ENCODE results near the gene CD40. TPM values are rescaled to one million over a fixed set of nuclear protein-coding genes. Genes with fewer than 3 reads are reported as not detected.

CD40 gene
- total RNA-seq, 5 donors from 2014 or later (not counting 1 experiment from before 2014, with no cell fraction given) = 1.5 to 9.6 (median 5.9) TPM

GRCh38 chr20:46084805-46085178 lies 33.3 kb upstream of the CD40 start:
- Mint-ChIP-seq H3K9me3 (no peaks in the 10 kb centered on the region), H3K27me3 (no peaks in the 10 kb centered on the region), H3K27ac (no peak overlapping the region), H3K36me3 (no peaks in the 10 kb centered on the region), H3K4me3 (peak overlapping the region in 1 of 3 donors; percentile 90), H3K4me1 (peaks cover 71 to 84% (median 80%) of the 10 kb centered on the region in 3 donors)
- DNase-seq (no peak), ATAC-seq (replicated peaks in 1 of 4) (no peak)
- H3K27ac ChIP-seq (ENCODE audit: low read length) = no peak overlapping the region
- no peaks in the 10 kb centered on the region for H3K9me3 ChIP-seq
- H3K27me3 ChIP-seq (replicated peaks in 1 of 2; ENCODE audit: control insufficient read depth in 2 of 2, extremely low read depth in 1 of 2, insufficient read depth in 2 of 2, low read length in 1 of 2) = no peaks in the 10 kb centered on the region
- H3K4me1 ChIP-seq (ENCODE audit: control insufficient read depth in 1 of 2, extremely low read depth in 1 of 2, insufficient read depth in 2 of 2, low read length in 2 of 2) = peaks cover 21 to 38% of the 10 kb centered on the region in 2 experiments
- H3K36me3 ChIP-seq (ENCODE audit: control insufficient read depth in 2 of 2, extremely low read depth in 1 of 2, insufficient read depth in 1 of 2, low read length in 1 of 2) = no peaks in the 10 kb centered on the region
- POLR2A ChIA-PET = no interaction called here
- CTCF ChIA-PET = interaction anchor here in 1 of 2 donors (0.6 to 0.7 kb wide), 3 partner anchors 62 to 166 kb away, joined by 3 read pairs; no protein-coding TSS in a partner anchor
- no peak overlapping the region for H3K4me3 ChIP-seq (ENCODE audit: control insufficient read depth in 1 of 2, extremely low read depth in 1 of 2, low read length in 1 of 2)
- WGBS (ENCODE audit: insufficient coverage) = 89% methylated on average over 3 of the region's 3 CpGs

GRCh38 chr20:46085179-46085851 lies 32.8 kb upstream of the CD40 start:
- no peak overlapping the region for H3K4me3 ChIP-seq (ENCODE audit: control insufficient read depth in 1 of 2, extremely low read depth in 1 of 2, low read length in 1 of 2)
- ChIA-PET CTCF (interaction anchor here in 1 of 2 donors (0.7 kb wide), 1 partner anchor 166 kb away, joined by 3 read pairs; no protein-coding TSS in a partner anchor), POLR2A (interaction anchor here in 1 of 2 donors (0.6 kb wide), 1 partner anchor 151 kb away, joined by 4 read pairs; the partner anchor contains the start of gene PCIF1)
- H3K36me3 Mint-ChIP-seq = no peaks in the 10 kb centered on the region
- H3K9me3 ChIP-seq = no peaks in the 10 kb centered on the region
- no peaks in the 10 kb centered on the region for H3K9me3 Mint-ChIP-seq
- peak overlapping the region in 1 of 3 donors; percentile 90 for H3K4me3 Mint-ChIP-seq
- no peak overlapping the region for H3K27ac Mint-ChIP-seq
- 100% methylated on average over 1 of the region's 4 CpGs for WGBS (ENCODE audit: insufficient coverage)
- H3K4me1 Mint-ChIP-seq = peaks cover 76 to 85% (median 85%) of the 10 kb centered on the region in 3 donors
- H3K27me3 ChIP-seq (replicated peaks in 1 of 2; ENCODE audit: control insufficient read depth in 2 of 2, extremely low read depth in 1 of 2, insufficient read depth in 2 of 2, low read length in 1 of 2) = no peaks in the 10 kb centered on the region
- H3K4me1 ChIP-seq (ENCODE audit: control insufficient read depth in 1 of 2, extremely low read depth in 1 of 2, insufficient read depth in 2 of 2, low read length in 2 of 2) = peaks cover 22 to 39% of the 10 kb centered on the region in 2 experiments
- H3K27ac ChIP-seq (ENCODE audit: low read length) = no peak overlapping the region
- DNase-seq (no peak), ATAC-seq (replicated peaks in 1 of 4) (no peak)
- H3K27me3 Mint-ChIP-seq = no peaks in the 10 kb centered on the region
- no peaks in the 10 kb centered on the region for H3K36me3 ChIP-seq (ENCODE audit: control insufficient read depth in 2 of 2, extremely low read depth in 1 of 2, insufficient read depth in 1 of 2, low read length in 1 of 2)

GRCh38 chr20:46087161-46087560 lies 31.0 kb upstream of the CD40 start:
- no peaks in the 10 kb centered on the region for H3K27me3 ChIP-seq (replicated peaks in 1 of 2; ENCODE audit: control insufficient read depth in 2 of 2, extremely low read depth in 1 of 2, insufficient read depth in 2 of 2, low read length in 1 of 2)
- Mint-ChIP-seq H3K4me3 (peak overlapping the region; percentile 22 to 90 (median 45)), H3K27me3 (no peaks in the 10 kb centered on the region), H3K4me1 (peaks cover 76 to 78% (median 77%) of the 10 kb centered on the region in 3 donors), H3K36me3 (no peaks in the 10 kb centered on the region), H3K9me3 (no peaks in the 10 kb centered on the region), H3K27ac (no peak overlapping the region)
- ChIA-PET CTCF (interaction anchor here (0.6 to 1.6 kb wide), 3 partner anchors 65 to 299 kb away, joined by 3 to 4 read pairs (median 3); no protein-coding TSS in a partner anchor), POLR2A (no interaction called here)
- ATAC-seq (replicated peaks in 1 of 4) (no peak), DNase-seq (peak in 1 of 35 experiments; percentile 17)
- no peak overlapping the region for H3K4me3 ChIP-seq (ENCODE audit: control insufficient read depth in 1 of 2, extremely low read depth in 1 of 2, low read length in 1 of 2)
- H3K4me1 ChIP-seq (ENCODE audit: control insufficient read depth in 1 of 2, extremely low read depth in 1 of 2, insufficient read depth in 2 of 2, low read length in 2 of 2) = peaks cover 25 to 41% of the 10 kb centered on the region in 2 experiments
- H3K36me3 ChIP-seq (ENCODE audit: control insufficient read depth in 2 of 2, extremely low read depth in 1 of 2, insufficient read depth in 1 of 2, low read length in 1 of 2) = no peaks in the 10 kb centered on the region
- no peak overlapping the region for H3K27ac ChIP-seq (ENCODE audit: low read length)
- no peaks in the 10 kb centered on the region for H3K9me3 ChIP-seq
- 100% methylated on average over 1 of the region's 8 CpGs for WGBS (ENCODE audit: insufficient coverage)

GRCh38 chr20:46088409-46089166 lies 29.5 kb upstream of the CD40 start:
- H3K27me3 ChIP-seq (replicated peaks in 1 of 2; ENCODE audit: control insufficient read depth in 2 of 2, extremely low read depth in 1 of 2, insufficient read depth in 2 of 2, low read length in 1 of 2) = no peaks in the 10 kb centered on the region
- H3K4me1 ChIP-seq (ENCODE audit: control insufficient read depth in 1 of 2, extremely low read depth in 1 of 2, insufficient read depth in 2 of 2, low read length in 2 of 2) = peaks cover 25 to 32% of the 10 kb centered on the region in 2 experiments
- Mint-ChIP-seq H3K36me3 (no peaks in the 10 kb centered on the region), H3K27me3 (no peaks in the 10 kb centered on the region), H3K9me3 (no peaks in the 10 kb centered on the region), H3K4me3 (peak overlapping the region; percentile 86 to 90 (median 87)), H3K27ac (peak overlapping the region in 1 of 2 donors; percentile 76), H3K4me1 (peaks cover 62 to 64% (median 63%) of the 10 kb centered on the region in 3 donors)
- H3K27ac ChIP-seq (ENCODE audit: low read length) = peak overlapping the region; percentile 68
- H3K36me3 ChIP-seq (ENCODE audit: control insufficient read depth in 2 of 2, extremely low read depth in 1 of 2, insufficient read depth in 1 of 2, low read length in 1 of 2) = no peaks in the 10 kb centered on the region
- ChIA-PET POLR2A (interaction anchor here (0.6 to 1.3 kb wide), 3 partner anchors 10 to 152 kb away, joined by 3 to 5 read pairs (median 3); no protein-coding TSS in a partner anchor), CTCF (interaction anchor here in 1 of 2 donors (1.1 to 1.6 kb wide), 3 partner anchors 66 to 118 kb away, joined by 3 to 5 read pairs (median 4); no protein-coding TSS in a partner anchor)
- no peak for ATAC-seq (replicated peaks in 1 of 4)
- peak overlapping the region; percentile 90 to 96 for H3K4me3 ChIP-seq (ENCODE audit: control insufficient read depth in 1 of 2, extremely low read depth in 1 of 2, low read length in 1 of 2)
- H3K9me3 ChIP-seq = no peaks in the 10 kb centered on the region
- peak in 4 of 35 experiments; percentile 4 to 24 (median 7) for DNase-seq
- WGBS (ENCODE audit: insufficient coverage) = 3% methylated on average over 16 of the region's 22 CpGs

GRCh38 chr20:46089167-46089416 lies 29.0 kb upstream of the CD40 start:
- peaks cover 58 to 59% (median 58%) of the 10 kb centered on the region in 3 donors for H3K4me1 Mint-ChIP-seq
- ATAC-seq (replicated peaks in 1 of 4) (peak in 2 of 4 experiments; percentile 32 to 47), DNase-seq (peak in 15 of 35 experiments; percentile 3 to 51 (median 28))
- no peaks in the 10 kb centered on the region for H3K27me3 ChIP-seq (replicated peaks in 1 of 2; ENCODE audit: control insufficient read depth in 2 of 2, extremely low read depth in 1 of 2, insufficient read depth in 2 of 2, low read length in 1 of 2)
- H3K36me3 ChIP-seq (ENCODE audit: control insufficient read depth in 2 of 2, extremely low read depth in 1 of 2, insufficient read depth in 1 of 2, low read length in 1 of 2) = no peaks in the 10 kb centered on the region
- H3K9me3 ChIP-seq = no peaks in the 10 kb centered on the region
- H3K4me1 ChIP-seq (ENCODE audit: control insufficient read depth in 1 of 2, extremely low read depth in 1 of 2, insufficient read depth in 2 of 2, low read length in 2 of 2) = peaks cover 25 to 32% of the 10 kb centered on the region in 2 experiments
- no peaks in the 10 kb centered on the region for H3K27me3 Mint-ChIP-seq
- H3K27ac ChIP-seq (ENCODE audit: low read length) = peak overlapping the region; percentile 68
- H3K9me3 Mint-ChIP-seq = no peaks in the 10 kb centered on the region
- POLR2A ChIA-PET = interaction anchor here in 1 of 2 donors (1.3 kb wide), 1 partner anchor 152 kb away, joined by 5 read pairs; no protein-coding TSS in a partner anchor
- H3K36me3 Mint-ChIP-seq = no peaks in the 10 kb centered on the region
- under 1% methylated on average over 31 of the region's 31 CpGs for WGBS (ENCODE audit: insufficient coverage)
- peak overlapping the region; percentile 90 to 96 for H3K4me3 ChIP-seq (ENCODE audit: control insufficient read depth in 1 of 2, extremely low read depth in 1 of 2, low read length in 1 of 2)
- H3K4me3 Mint-ChIP-seq = peak overlapping the region; percentile 86 to 90 (median 87)
- peak overlapping the region; percentile 78 to 86 for H3K27ac Mint-ChIP-seq
- CTCF ChIA-PET = interaction anchor here in 1 of 2 donors (1.6 kb wide), 1 partner anchor 118 kb away, joined by 5 read pairs; no protein-coding TSS in a partner anchor
